B cell (primary cell): ENCODE results near the gene PCDHGC4. TPM values are rescaled to one million over a fixed set of nuclear protein-coding genes. Genes with fewer than 3 reads are reported as not detected.
A peak's percentile ranks its signal among the peaks of the same experiment; 100 is the strongest.

Experiments used
- ATAC-seq: fragments of 200-7000 bp; cut with Tn5 transposase; one replicate; pipeline ENCODE4 v1.10.0; 2021; ENCODE audit warnings: low read depth, mild to moderate bottlenecking, moderate number of reproducible peaks, moderate library complexity
- CTCF ChIA-PET: fragments of 350-600 bp; sonication (Branson Sonifier 250); formaldehyde crosslinking; loops from one replicate; lab custom pipeline; 2021; ENCODE audit warnings: antibody characterized with exemption, inconsistent platforms; lab: Charles Lee
- POLR2A ChIA-PET: fragments of 350-600 bp; sonication (Branson Sonifier 250); formaldehyde crosslinking; loops from one replicate; lab custom pipeline; 2021; ENCODE audit warnings: antibody characterized with exemption; lab: Charles Lee
- DNase-seq: peaks from one replicate; pipeline ENCODE4 v3.0.0; 2013
- H2AFZ ChIP-seq: 2 replicates; pipeline ENCODE4 v1.6.1; 2012; ENCODE audit warnings: mild to moderate bottlenecking, low read depth, low read length; ENCODE audit not compliant: insufficient read depth, poor library complexity, severe bottlenecking
- H3K27ac ChIP-seq, 2 donors: 1 replicate in 1 of 2; 2 replicates in 1 of 2; pipeline ENCODE4 v1.5.1; 2012 to 2013; ENCODE audit warnings: low read length in 2 of 2, mild to moderate bottlenecking in 2 of 2, moderate library complexity in 1 of 2
- H3K27me3 ChIP-seq, 4 experiments: fragments of 200-600 bp in 1 of 4; sonication (generic) in 1 of 4; replicated peaks in 1 of 4; 1 replicate in 2 of 4; 2 replicates in 2 of 4; pipeline versions ENCODE4 v1.6.1 to v1.7.0; 2013 to 2016; ENCODE audit warnings: low read length in 3 of 4, mild to moderate bottlenecking in 2 of 4, mixed read lengths in 1 of 4, moderate library complexity in 1 of 4; ENCODE audit not compliant: insufficient read depth in 4 of 4, control insufficient read depth in 3 of 4; ENCODE audit errors: control extremely low read depth in 1 of 4
- H3K36me3 ChIP-seq, 2 experiments: replicated peaks in 1 of 2; 1 replicate in 1 of 2; 2 replicates in 1 of 2; pipeline versions ENCODE4 v1.6.1 to v1.7.1; 2013; ENCODE audit warnings: low read length in 1 of 2; ENCODE audit not compliant: insufficient read depth in 2 of 2, control insufficient read depth in 1 of 2; ENCODE audit errors: control extremely low read depth in 1 of 2, extremely low read depth in 1 of 2
- H3K4me1 ChIP-seq, 2 donors: fragments of 200-600 bp in 1 of 2; sonication (generic) in 1 of 2; 1 replicate in 1 of 2; 2 replicates in 1 of 2; pipeline versions ENCODE4 v1.5.1 to v1.6.1; 2013 to 2017; ENCODE audit warnings: low read length in 2 of 2; ENCODE audit not compliant: control insufficient read depth in 2 of 2, insufficient read depth in 2 of 2
- H3K4me2 ChIP-seq: replicated peaks from 2 replicates; pipeline ENCODE3; 2012; ENCODE audit warnings: mild to moderate bottlenecking, low read depth, low read length; ENCODE audit not compliant: poor library complexity, severe bottlenecking
- H3K4me3 ChIP-seq, 5 experiments: fragments of 200-600 bp in 1 of 5; sonication (generic) in 1 of 5; 1 replicate in 3 of 5; 2 replicates in 2 of 5; pipeline versions ENCODE4 v1.5.1 to v1.7.0; 2011 to 2016; ENCODE audit warnings: low read length in 4 of 5, mild to moderate bottlenecking in 4 of 5, low read depth in 2 of 5, control low read depth in 1 of 5, moderate library complexity in 1 of 5; ENCODE audit not compliant: insufficient read depth in 1 of 5; ENCODE audit errors: control extremely low read depth in 1 of 5, extremely low read depth in 1 of 5
- H3K79me2 ChIP-seq: fragments of 200-600 bp; sonication (generic); one replicate; pipeline ENCODE4 v1.6.0; 2016; ENCODE audit warnings: low read length; ENCODE audit not compliant: control insufficient read depth, insufficient read depth
- H3K9ac ChIP-seq: fragments of 200-600 bp; sonication (generic); 2 replicates; pipeline ENCODE4 v1.6.1; 2017; ENCODE audit warnings: mild to moderate bottlenecking, low read length, moderate library complexity
- H3K9me3 ChIP-seq, 3 donors: one replicate each; pipeline versions ENCODE4 v1.6.1 to v1.7.1; 2013; ENCODE audit warnings: low read length in 2 of 3; ENCODE audit not compliant: control insufficient read depth in 2 of 3, insufficient read depth in 1 of 3; ENCODE audit errors: control extremely low read depth in 1 of 3
- H4K20me1 ChIP-seq: 2 replicates; pipeline ENCODE4 v1.6.0; 2012; ENCODE audit warnings: mild to moderate bottlenecking, low read length; ENCODE audit not compliant: insufficient read depth, control insufficient read depth, poor library complexity, severe bottlenecking
- H3K27ac Mint-ChIP-seq: one replicate; pipeline ENCODE4 v1.8.0; 2021; ENCODE audit warnings: mixed read lengths
- H3K27me3 Mint-ChIP-seq: one replicate; pipeline ENCODE4 v1.8.0; 2021; ENCODE audit warnings: mixed read lengths
- H3K4me1 Mint-ChIP-seq: one replicate; pipeline ENCODE4 v1.8.0; 2021; ENCODE audit warnings: mixed read lengths
- H3K4me3 Mint-ChIP-seq: one replicate; pipeline ENCODE4 v1.8.0; 2021; ENCODE audit warnings: mixed read lengths
- H3K9me3 Mint-ChIP-seq: one replicate; pipeline ENCODE4 v1.8.0; 2022; ENCODE audit warnings: mixed read lengths; ENCODE audit not compliant: insufficient read depth
- CTCF ChIP-seq: fragments of 200-600 bp; IDR thresholded peaks from one replicate; pipeline ENCODE4 v1.8.0; 2022; ENCODE audit warnings: antibody characterized with exemption, mild to moderate bottlenecking
- EZH2 ChIP-seq: IDR thresholded peaks from 2 replicates; pipeline ENCODE4 v1.6.1; 2012; ENCODE audit warnings: borderline replicate concordance, low read depth, mild to moderate bottlenecking, moderate library complexity, low read length; ENCODE audit not compliant: insufficient read depth, poor library complexity, severe bottlenecking
- WGBS: methylation state at CpG from one replicate; pipeline ENCODE4 v1.1.5; 2013; ENCODE audit warnings: missing lambda C conversion rate; ENCODE audit not compliant: insufficient coverage; 5-methylcytosine and 5-hydroxymethylcytosine counted together
- intact Hi-C: fragments of 100-400 bp; cut with micrococcal nuclease; formaldehyde crosslinking; loops from one replicate; pipeline ENCODE4 v1.10.0; 2022
- polyA plus RNA-seq: library from polyadenylated mRNA; depleted of rRNA; stranded (reverse); fragments of >200 nt; gene quantifications from 2 replicates; pipeline ENCODE4 v1.2.3, GENCODE V29; 2012
- total RNA-seq, 2 donors: library from RNA; stranded (reverse); fragments of 120-200 nt in 1 of 2; gene quantifications; 1 replicate in 1 of 2; 2 replicates in 1 of 2; pipeline versions ENCODE4 v1.2.3 to v1.2.4, GENCODE V29; 2013 to 2022

The PCDHGC4 gene
- total and polyA plus RNA-seq, 2 donors (not counting 1 experiment from before 2014, with no cell fraction given) = 0.09 to 0.42 TPM

- peak overlapping the region; percentile 20 for H3K27ac Mint-ChIP-seq
- Histone ChIP-seq H3K4me3 (peak overlapping the region in 1 of 5 experiments; percentile 64), H3K4me2 (peak overlapping the region; percentile 86), H4K20me1 (peaks cover 10% of the 10 kb centered on the region), H3K9ac (no peak overlapping the region), H3K9me3 (peaks cover 0 to 13% (median 0%) of the 10 kb centered on the region in 3 donors), H3K79me2 (no peaks in the 10 kb centered on the region), H3K27ac (no peak overlapping the region), H3K4me1 (peaks cover 38 to 69% of the 10 kb centered on the region in 2 donors), H3K27me3 (no peaks in the 10 kb centered on the region), H2AFZ (no peak overlapping the region), H3K36me3 (peaks cover 0 to 48% of the 10 kb centered on the region in 2 experiments)
- CTCF ChIA-PET = interaction anchor here (0.7 to 12.8 kb wide), 14 partner anchors 10 to 194 kb away, joined by 3 to 176 read pairs (median 4); partner anchors contain the start of genes PCDHGA11, PCDHGA12, PCDHGB7 and PCDHGC3
- TF ChIP-seq CTCF (no peak), EZH2 (no peak)
- ATAC-seq (no peak), DNase-seq (no peak)
- peak overlapping the region; percentile 29 for H3K4me3 Mint-ChIP-seq
- 77% methylated on average over 6 of the region's 6 CpGs for WGBS
- intact Hi-C loops = no loop called here
- H3K9me3 Mint-ChIP-seq = peaks cover 3% of the 10 kb centered on the region
- POLR2A ChIA-PET = no interaction called here
- H3K4me1 Mint-ChIP-seq = peaks cover 64% of the 10 kb centered on the region
- no peaks in the 10 kb centered on the region for H3K27me3 Mint-ChIP-seq
Measured at GRCh38 chr5:141514330-141515133, 29.7 kb downstream of the PCDHGC4 start.

- Histone ChIP-seq H4K20me1 (peaks cover 10% of the 10 kb centered on the region), H3K4me3 (no peak overlapping the region), H3K9ac (no peak overlapping the region), H3K4me1 (peaks cover 37 to 63% of the 10 kb centered on the region in 2 donors), H3K4me2 (no peak overlapping the region), H3K9me3 (peaks cover 0 to 13% (median 0%) of the 10 kb centered on the region in 3 donors), H3K27me3 (no peaks in the 10 kb centered on the region), H3K79me2 (no peaks in the 10 kb centered on the region), H2AFZ (no peak overlapping the region), H3K27ac (peak overlapping the region in 1 of 2 donors; percentile 23), H3K36me3 (peaks cover 0 to 54% of the 10 kb centered on the region in 2 experiments)
- ChIA-PET POLR2A (no interaction called here), CTCF (interaction anchor here (0.7 to 12.8 kb wide), 10 partner anchors 10 to 195 kb away, joined by 3 to 176 read pairs (median 4); partner anchors contain the start of genes PCDHGA11, PCDHGB7, PCDHGC3 and TAF7)
- ATAC-seq (no peak), DNase-seq (no peak)
- Mint-ChIP-seq H3K9me3 (peaks cover 3% of the 10 kb centered on the region), H3K4me1 (peaks cover 58% of the 10 kb centered on the region), H3K27me3 (no peaks in the 10 kb centered on the region), H3K27ac (no peak overlapping the region), H3K4me3 (peak overlapping the region; percentile 45)
- intact Hi-C loops = no loop called here
- 60% methylated on average over 2 of the region's 3 CpGs for WGBS
- TF ChIP-seq EZH2 (no peak), CTCF (no peak)
Measured at GRCh38 chr5:141515141-141515540, 30.3 kb downstream of the PCDHGC4 start.
